Uterus (tissue), 4 donors: ENCODE data around the gene PITPNM3. TPM values are rescaled to one million over a fixed set of nuclear protein-coding genes. Genes with fewer than 3 reads are reported as not detected.

Experiments
- DNase-seq, 2 donors: peaks; one replicate each; pipeline ENCODE4 v3.0.0-alpha.2; 2019 to 2020
- H3K27ac ChIP-seq, 2 donors: fragments of 200-600 bp; sonication (generic); 1 replicate in 1 of 2; 2 replicates in 1 of 2; pipeline ENCODE4 v1.5.1; 2016 to 2018
- H3K27me3 ChIP-seq, 2 donors: fragments of 200-600 bp; sonication (generic); one replicate each; pipeline ENCODE4 v1.5.1; 2018 to 2019; ENCODE audit warnings: control low read depth in 1 of 2
- H3K36me3 ChIP-seq, 2 donors: fragments of 200-600 bp; sonication (generic); one replicate each; pipeline ENCODE4 v1.5.1; 2019; ENCODE audit warnings: control low read depth in 1 of 2
- H3K4me1 ChIP-seq, 2 donors: fragments of 200-600 bp; sonication (generic); one replicate each; pipeline ENCODE4 v1.5.1; 2018 to 2019; ENCODE audit warnings: control low read depth in 1 of 2
- H3K4me3 ChIP-seq, 2 donors: fragments of 200-600 bp; sonication (generic); 1 replicate in 1 of 2; 2 replicates in 1 of 2; pipeline ENCODE4 v1.5.1; 2018 to 2019; ENCODE audit warnings: mild to moderate bottlenecking in 1 of 2
- H3K9me3 ChIP-seq, 2 donors: fragments of 200-600 bp; sonication (generic); one replicate each; pipeline ENCODE4 v1.5.1; 2019; ENCODE audit warnings: control low read depth in 1 of 2
- CTCF ChIP-seq, 4 experiments: fragments of 200-600 bp in 2 of 4; fragments of 450-650 bp in 2 of 4; sonication (generic) in 2 of 4; IDR thresholded peaks; one replicate each; pipeline ENCODE4 v1.5.1; 2016 to 2019; ENCODE audit warnings: antibody characterized with exemption in 4 of 4, mild to moderate bottlenecking in 2 of 4, moderate library complexity in 1 of 4
- POLR2A ChIP-seq, 2 donors: fragments of 450-650 bp; IDR thresholded peaks; one replicate each; pipeline ENCODE4 v1.6.1; 2016; ENCODE audit warnings: antibody characterized with exemption in 2 of 2, mild to moderate bottlenecking in 1 of 2, moderate library complexity in 1 of 2
- intact Hi-C: fragments of 100-400 bp; cut with DNase I; formaldehyde crosslinking; loops from one replicate; pipeline ENCODE4 v1.15.1; 2023; ENCODE audit warnings: low total_unique reads
- total RNA-seq, 4 donors: library from RNA; depleted of rRNA in 3 of 4; stranded (reverse); fragments of >200 nt in 3 of 4; gene quantifications; one replicate each; pipeline versions ENCODE4 v1.1.0 to v1.2.4, GENCODE V29; 2014 to 2023
- donor health status: DM: yes; HTN: yes; CAD: no.

The PITPNM3 gene
- total RNA-seq, 4 donors from 2014 or later, result 0.59 to 9.3 (median 6.1) TPM

- no peak for DNase-seq
- no peaks in the 10 kb centered on the region for H3K36me3 ChIP-seq
Observed at GRCh38 chr17:6460531-6461161, 95.7 kb downstream of the PITPNM3 start.

GRCh38 chr17:6458460-6458950 lies 97.8 kb downstream of the PITPNM3 start:
- DNase-seq, result no peak
- H3K27ac ChIP-seq, result no peak overlapping the region
- H3K9me3 ChIP-seq, result no peaks in the 10 kb centered on the region
- H3K4me1 ChIP-seq, result no peaks in the 10 kb centered on the region
- TF ChIP-seq CTCF (IDR thresholded peaks at IDR 0.05) (no peak), POLR2A (IDR thresholded peaks at IDR 0.05) (no peak)
- intact Hi-C loops, result no loop called here
- no peaks in the 10 kb centered on the region for H3K27me3 ChIP-seq
- no peaks in the 10 kb centered on the region for H3K36me3 ChIP-seq
- no peak overlapping the region for H3K4me3 ChIP-seq

More at GRCh38 chr17:6460531-6461161, 95.7 kb downstream of the PITPNM3 start:
- no peaks in the 10 kb centered on the region for H3K9me3 ChIP-seq
- no peaks in the 10 kb centered on the region for H3K4me1 ChIP-seq
- intact Hi-C loops, result no loop called here
- no peak for TF ChIP-seq POLR2A (IDR thresholded peaks at IDR 0.05)
- no peak for TF ChIP-seq CTCF (IDR thresholded peaks at IDR 0.05)
- H3K27ac ChIP-seq, result no peak overlapping the region
- H3K27me3 ChIP-seq, result no peaks in the 10 kb centered on the region
- H3K4me3 ChIP-seq, result no peak overlapping the region

- TF ChIP-seq CTCF (IDR thresholded peaks at IDR 0.05), result no peak
- TF ChIP-seq POLR2A (IDR thresholded peaks at IDR 0.05), result no peak
Observed at GRCh38 chr17:6457688-6458459, 98.5 kb downstream of the PITPNM3 start.

GRCh38 chr17:6456914-6457687 lies 99.3 kb downstream of the PITPNM3 start:
- no peaks in the 10 kb centered on the region for H3K36me3 ChIP-seq
- H3K4me3 ChIP-seq, result no peak overlapping the region
- H3K27ac ChIP-seq, result no peak overlapping the region
- intact Hi-C loops, result no loop called here
- no peak for DNase-seq
- no peaks in the 10 kb centered on the region for H3K4me1 ChIP-seq
- H3K27me3 ChIP-seq, result no peaks in the 10 kb centered on the region
- H3K9me3 ChIP-seq, result no peaks in the 10 kb centered on the region
- TF ChIP-seq CTCF (IDR thresholded peaks at IDR 0.05), result no peak
- no peak for TF ChIP-seq POLR2A (IDR thresholded peaks at IDR 0.05)

More at GRCh38 chr17:6457688-6458459, 98.5 kb downstream of the PITPNM3 start:
- no peak for DNase-seq
- H3K27me3 ChIP-seq, result no peaks in the 10 kb centered on the region
- intact Hi-C loops, result no loop called here
- H3K4me1 ChIP-seq, result no peaks in the 10 kb centered on the region
- no peaks in the 10 kb centered on the region for H3K9me3 ChIP-seq
- no peaks in the 10 kb centered on the region for H3K36me3 ChIP-seq
- H3K27ac ChIP-seq, result no peak overlapping the region
- no peak overlapping the region for H3K4me3 ChIP-seq
